ENCODE measurements around the gene CHD5.

CHD5 gene

GRCh38 chr1:6151291-6151822 is 28.8 kb downstream of the CHD5 start:
- no peak for DNase-seq

GRCh38 chr1:6150006-6150938 is 29.8 kb downstream of the CHD5 start:
- DNase-seq: no peak

- DNase-seq: no peak
These were observed 30.5 kb downstream of the CHD5 start for GRCh38 chr1:6149597-6149996.

GRCh38 chr1:6148497-6149241 is 31.5 kb downstream of the CHD5 start:
- DNase-seq: peak; percentile 25

- DNase-seq: no peak
These were observed 34.2 kb downstream of the CHD5 start for GRCh38 chr1:6145864-6146410.

- DNase-seq: no peak
These were observed 34.7 kb downstream of the CHD5 start for GRCh38 chr1:6145396-6145750.

- no peak for DNase-seq
These were observed 35.3 kb downstream of the CHD5 start for GRCh38 chr1:6144647-6145395.

- DNase-seq: no peak
These were observed 35.9 kb downstream of the CHD5 start for GRCh38 chr1:6144175-6144574.

GRCh38 chr1:6143395-6143794 is 36.7 kb downstream of the CHD5 start:
- DNase-seq: no peak

GRCh38 chr1:6142734-6143133 is 37.4 kb downstream of the CHD5 start:
- no peak for DNase-seq

- DNase-seq: no peak
These were observed 38.0 kb downstream of the CHD5 start for GRCh38 chr1:6142036-6142621.

- DNase-seq: no peak
These were observed 38.5 kb downstream of the CHD5 start for GRCh38 chr1:6141592-6141991.

- no peak for DNase-seq
These were observed 39.7 kb downstream of the CHD5 start for GRCh38 chr1:6140413-6140812.

GRCh38 chr1:6137758-6138157 is 42.4 kb downstream of the CHD5 start:
- no peak for DNase-seq

- no peak for DNase-seq
These were observed 43.5 kb downstream of the CHD5 start for GRCh38 chr1:6136516-6137220.

GRCh38 chr1:6134741-6135510 is 45.2 kb downstream of the CHD5 start:
- no peak for DNase-seq

GRCh38 chr1:6134206-6134605 is 45.9 kb downstream of the CHD5 start:
- DNase-seq: no peak

- no peak for DNase-seq
These were observed 46.8 kb downstream of the CHD5 start for GRCh38 chr1:6133146-6133895.

- DNase-seq: no peak
These were observed 48.6 kb downstream of the CHD5 start for GRCh38 chr1:6131561-6131960.

- DNase-seq: no peak
These were observed 49.5 kb downstream of the CHD5 start for GRCh38 chr1:6130596-6130995.
